GM18502 (cell line): Measurements from ENCODE around the gene PRSS22.

Experiments used
- ATAC-seq: cut with Tn5 transposase; IDR thresholded peaks from one replicate; pipeline ENCODE4 v1.9.1; 2021; ENCODE audit warnings: mild to moderate bottlenecking; ENCODE audit not compliant: unreplicated experiment, poor library complexity

The PRSS22 gene

DNA sequence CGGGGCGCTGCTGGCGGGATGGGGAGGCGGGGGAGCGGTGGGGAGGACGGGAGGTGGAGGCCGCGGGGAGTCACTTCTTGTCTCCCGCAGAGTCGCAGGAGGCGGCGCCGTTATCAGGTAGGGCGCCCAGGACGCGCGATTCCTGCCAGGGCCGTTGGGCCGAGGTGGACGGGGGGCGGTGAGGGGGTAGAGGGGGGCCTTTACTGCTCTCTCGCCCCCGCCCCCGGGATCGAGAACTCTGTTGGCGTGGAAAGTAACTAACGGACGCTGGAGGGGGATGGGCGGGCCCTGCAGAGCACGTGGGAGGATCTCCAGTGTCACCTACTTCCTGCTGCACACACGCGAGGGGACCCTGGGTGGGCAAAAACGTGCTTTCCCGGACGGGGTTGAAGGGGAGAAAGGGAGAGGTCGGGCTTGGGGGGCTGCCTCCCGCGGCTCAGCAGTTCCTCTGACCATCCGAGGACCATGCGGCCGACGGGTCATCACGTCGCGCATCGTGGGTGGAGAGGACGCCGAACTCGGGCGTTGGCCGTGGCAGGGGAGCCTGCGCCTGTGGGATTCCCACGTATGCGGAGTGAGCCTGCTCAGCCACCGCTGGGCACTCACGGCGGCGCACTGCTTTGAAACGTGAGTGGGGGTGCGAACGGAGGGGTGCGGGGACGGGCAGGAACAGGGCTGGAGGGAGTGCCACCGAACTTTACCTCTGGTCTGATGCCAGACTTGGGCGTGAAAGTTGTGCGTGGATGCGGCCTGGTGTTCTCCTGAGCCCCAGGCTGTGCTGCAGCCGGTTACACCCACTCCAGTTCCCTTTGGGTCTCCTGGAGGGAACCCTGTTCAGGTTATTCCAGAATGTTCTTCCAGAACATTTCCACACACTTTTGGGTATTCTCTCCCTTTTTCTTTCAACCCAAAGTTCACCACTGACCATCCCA, 40.4 kb downstream of the PRSS22 start:
- no peak for ATAC-seq

GRCh38 chr16:2816751-2817339, 41.1 kb downstream of the PRSS22 start, which contains the start of gene PRSS21:
Gene PRSS21, plus strand, starts transcription at chr16:2817237. Its CDS starts 32 bp downstream, at chr16:2817269.
- ATAC-seq = no peak

DNA sequence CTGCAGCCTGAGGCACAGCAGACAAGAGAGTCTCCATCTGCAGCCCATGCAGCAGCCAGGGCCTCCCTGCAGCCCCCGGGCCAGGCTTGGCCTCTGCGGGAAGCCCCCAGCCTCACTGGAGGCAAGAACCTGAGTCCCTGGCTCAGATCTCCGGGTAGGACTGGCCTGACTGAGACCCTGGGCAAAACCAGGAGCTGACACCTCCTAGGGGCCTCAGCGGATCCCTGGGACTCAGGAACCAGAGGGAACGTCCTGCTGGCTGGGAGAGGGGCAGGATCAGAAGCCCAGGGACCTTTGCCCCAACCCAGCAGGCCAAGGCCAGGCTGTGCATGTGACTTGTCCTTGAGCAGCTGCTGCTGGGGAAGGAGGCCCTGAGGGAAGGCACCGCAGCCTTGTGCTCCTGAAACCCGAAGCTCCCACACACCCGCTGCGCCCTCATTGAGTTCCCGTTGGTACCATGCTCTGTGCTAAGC, 42.6 kb downstream of the PRSS22 start:
- no peak for ATAC-seq

GRCh38 chr16:2814551-2815298, 43.2 kb downstream of the PRSS22 start:
- no peak for ATAC-seq

DNA sequence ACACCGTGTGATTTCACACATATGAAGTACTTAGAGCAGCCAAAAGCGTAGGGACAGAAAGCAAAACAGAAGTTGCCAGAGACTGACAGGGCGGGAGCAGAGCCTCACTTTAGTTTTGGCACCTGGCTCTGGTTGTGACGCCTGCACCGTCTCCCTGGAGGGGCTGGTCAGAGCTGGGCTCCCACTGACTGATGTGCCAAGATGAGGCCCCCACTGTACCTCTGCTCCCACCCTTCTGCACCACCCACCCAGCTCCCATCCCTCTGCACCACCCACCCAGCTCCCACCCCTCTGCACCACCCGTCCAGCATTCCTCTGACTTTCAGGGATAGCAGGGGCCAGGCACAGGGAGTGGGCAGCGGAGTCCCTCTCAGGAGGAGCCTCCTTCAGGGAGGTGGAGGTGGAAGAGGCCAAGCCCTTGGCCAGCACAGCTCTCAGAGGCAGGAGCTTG, 44.2 kb downstream of the PRSS22 start:
- no peak for ATAC-seq

- no peak for ATAC-seq
These were observed 46.1 kb downstream of the PRSS22 start for GRCh38 chr16:2811703-2812471.

DNA sequence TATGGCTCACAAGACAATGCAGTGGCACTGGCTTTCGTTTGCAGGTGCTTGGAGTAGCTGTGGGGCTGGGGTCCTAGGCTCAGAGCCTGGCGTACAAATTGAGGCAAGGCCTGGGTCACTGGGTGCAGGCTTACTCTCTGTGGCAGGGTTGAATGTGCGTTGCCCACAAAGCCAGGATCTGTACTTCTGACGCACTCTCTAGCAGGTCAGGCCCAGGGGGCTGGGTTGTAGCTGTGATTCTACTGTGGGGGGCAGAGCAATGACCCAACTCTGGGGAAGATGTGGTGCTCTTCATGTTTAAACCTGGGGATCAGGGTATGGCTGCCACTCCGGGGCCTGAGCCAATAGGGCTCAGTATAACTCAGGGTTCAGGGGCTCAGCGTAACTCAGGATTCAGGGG, 47.3 kb downstream of the PRSS22 start:
- ATAC-seq = no peak

DNA sequence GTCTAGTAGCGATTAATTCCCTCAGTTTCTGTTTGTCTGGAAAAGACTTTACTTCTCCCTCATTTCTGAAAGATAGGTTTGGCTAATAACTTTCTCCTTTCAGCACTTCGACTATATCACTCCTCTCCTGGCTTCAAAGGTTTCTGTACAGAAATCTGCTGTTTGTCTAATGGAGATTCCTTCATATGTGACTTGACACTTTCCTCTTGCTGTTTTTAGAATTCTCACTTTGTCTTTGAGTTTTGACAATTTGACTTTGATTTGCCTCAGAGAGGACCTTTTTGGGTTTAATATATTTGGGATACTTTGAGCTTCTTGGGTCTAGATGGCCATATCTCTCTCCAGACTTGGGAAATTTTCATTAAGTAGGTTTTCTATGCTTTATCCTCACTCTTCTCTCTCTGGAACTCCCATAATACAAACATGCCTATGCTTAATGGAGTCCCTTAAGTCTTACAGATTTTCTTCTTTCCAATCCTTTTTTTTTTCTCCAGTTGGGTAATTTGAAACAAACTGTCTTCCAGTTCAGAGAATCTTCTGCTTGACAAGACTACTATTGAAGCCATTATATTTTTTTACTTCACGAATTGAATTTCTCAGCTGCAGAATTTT, 48.7 kb downstream of the PRSS22 start:
- ATAC-seq = no peak

GRCh38 chr16:2808181-2808580, 49.8 kb downstream of the PRSS22 start:
- no peak for ATAC-seq

DNA sequence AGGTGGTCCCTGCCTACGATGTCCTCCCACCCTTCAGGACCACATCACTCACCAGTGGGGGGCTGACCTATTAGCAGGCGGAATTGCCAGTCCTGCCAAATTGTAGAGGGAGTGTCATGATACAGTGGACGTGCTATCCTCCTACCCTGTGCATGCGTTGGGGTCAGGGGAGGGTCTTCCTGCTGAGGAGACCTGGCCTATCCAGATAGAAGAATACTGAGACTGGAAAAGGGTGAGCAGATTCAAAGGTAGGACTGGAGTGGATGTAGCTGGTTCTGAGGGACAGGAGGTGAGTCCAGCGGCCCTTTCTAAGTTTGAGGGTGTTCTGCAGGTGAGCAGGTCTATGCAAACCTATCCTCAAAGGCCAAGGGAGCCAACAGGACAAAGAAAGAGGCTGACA, 51.7 kb downstream of the PRSS22 start:
- no peak for ATAC-seq

DNA sequence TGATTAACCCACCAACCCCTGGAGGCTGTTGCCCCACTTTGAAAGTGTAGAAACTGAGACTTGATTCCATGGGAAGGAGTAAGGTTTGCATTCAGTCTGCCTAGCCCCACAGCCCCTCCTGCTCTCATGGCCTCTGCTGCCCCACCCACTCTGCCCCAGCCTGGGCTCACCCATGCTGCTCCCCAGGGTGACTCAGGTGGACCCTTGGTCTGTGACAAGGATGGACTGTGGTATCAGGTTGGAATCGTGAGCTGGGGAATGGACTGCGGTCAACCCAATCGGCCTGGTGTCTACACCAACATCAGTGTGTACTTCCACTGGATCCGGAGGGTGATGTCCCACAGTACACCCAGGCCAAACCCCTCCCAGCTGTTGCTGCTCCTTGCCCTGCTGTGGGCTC, 53.2 kb downstream of the PRSS22 start:
- ATAC-seq = no peak

GRCh38 chr16:2803545-2804195, 54.3 kb downstream of the PRSS22 start:
- ATAC-seq = no peak
